ENCODE data around the gene CALN1. TPM values are rescaled to one million over a fixed set of nuclear protein-coding genes. Genes with fewer than 3 reads are reported as not detected.
"Not testable (repeated sequence)": the region's sequence is repeated elsewhere in the genome, so short reads cannot be mapped to it uniquely, and the experiment has no call there.

Gene CALN1
- polyA plus RNA-seq, 5 donors = 0.16 to 0.40 (median 0.29) TPM

DNA sequence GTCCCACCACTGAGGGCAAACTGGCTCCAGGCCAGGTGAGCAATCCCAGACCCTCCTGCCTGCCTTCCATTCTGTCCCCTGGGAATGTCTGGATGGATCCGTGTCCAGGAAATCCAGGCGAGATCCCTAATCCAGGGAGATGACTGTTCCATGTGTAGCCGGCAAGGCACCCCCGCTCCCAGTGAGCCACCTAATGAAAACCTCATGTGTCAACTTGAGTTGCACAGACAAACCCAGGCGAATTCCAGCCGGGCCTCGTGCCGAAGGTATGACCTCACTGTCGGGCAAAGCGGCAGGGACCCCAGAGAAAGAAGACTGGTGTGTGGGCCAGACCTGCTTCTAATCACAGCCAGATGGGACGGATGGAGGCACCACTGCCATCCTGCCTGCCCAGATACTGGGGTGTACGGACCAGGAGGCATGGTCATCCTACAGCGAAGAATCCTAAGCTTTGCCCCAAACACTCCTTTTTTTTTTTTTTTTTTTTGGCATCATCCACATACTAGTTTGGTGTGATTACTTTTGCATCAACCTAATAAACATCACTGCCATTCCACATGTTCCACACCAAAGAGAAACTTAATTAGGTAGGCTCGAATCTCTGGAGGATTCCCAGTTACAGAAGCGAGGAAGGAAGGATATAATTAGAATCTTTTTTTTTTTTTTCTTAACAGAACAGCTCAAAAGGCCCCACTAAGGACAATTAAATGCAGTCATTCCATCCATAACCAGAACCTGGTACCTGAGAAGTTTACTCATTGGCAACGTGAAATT, 313.1 kb downstream of the CALN1 start:
- no peak for DNase-seq

DNA sequence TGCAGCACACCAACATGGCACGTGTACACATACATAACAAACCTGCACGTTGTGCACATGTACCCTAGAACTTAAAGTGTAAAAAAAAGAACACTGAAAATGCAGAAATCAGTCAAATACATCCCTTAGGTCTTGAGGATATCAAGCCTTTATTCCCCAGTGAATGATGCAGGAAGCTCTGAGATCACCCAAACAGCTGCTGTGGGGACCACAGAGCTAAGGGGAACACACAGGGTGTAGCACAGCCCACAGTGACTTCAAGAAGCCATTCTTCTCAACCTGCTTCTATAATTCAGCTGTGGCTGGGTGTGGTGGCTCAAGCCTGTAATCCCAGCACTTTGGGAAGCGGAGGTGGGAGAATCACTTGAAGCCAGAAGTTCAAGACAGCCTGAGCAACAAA, 314.9 kb downstream of the CALN1 start:
- no peak for DNase-seq

DNA sequence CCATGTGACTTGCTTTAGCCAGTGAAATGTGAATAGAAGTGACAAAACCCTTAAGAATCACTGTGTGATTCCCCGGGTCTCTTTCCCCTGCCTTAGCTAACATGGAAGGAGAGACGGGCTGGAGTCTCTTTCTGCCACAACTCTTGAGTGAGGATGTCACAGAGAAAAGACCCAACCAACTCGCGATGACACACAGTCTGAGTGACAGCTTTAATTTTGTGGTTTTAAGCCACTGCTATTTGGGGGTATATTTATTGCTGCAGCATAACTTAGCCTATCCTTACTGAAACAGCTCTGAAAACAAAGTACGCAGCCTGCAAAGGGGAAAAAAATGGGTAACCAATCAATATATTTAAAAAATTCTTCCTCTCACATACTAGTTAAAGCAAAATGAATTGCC, 319.4 kb downstream of the CALN1 start:
- DNase-seq = no peak

DNA sequence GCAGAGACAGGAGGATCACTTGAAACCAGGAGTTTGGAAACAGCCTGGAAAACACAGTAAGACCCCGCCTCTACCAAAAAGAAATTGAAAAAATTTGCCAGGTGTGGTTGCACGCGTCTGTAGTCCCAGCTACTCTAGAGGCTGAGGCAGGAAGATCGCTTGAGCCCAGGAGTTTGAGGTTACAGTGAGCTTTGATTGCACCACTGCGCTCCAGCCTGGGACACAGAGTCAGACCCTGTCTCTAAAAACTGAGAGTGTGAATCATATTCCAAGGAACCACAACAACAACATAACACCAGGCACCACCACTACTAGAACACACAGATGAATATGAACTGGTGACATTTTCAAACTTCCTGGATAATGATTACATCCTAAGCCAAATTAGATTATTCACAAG, 324.2 kb downstream of the CALN1 start:
- DNase-seq = no peak

DNA sequence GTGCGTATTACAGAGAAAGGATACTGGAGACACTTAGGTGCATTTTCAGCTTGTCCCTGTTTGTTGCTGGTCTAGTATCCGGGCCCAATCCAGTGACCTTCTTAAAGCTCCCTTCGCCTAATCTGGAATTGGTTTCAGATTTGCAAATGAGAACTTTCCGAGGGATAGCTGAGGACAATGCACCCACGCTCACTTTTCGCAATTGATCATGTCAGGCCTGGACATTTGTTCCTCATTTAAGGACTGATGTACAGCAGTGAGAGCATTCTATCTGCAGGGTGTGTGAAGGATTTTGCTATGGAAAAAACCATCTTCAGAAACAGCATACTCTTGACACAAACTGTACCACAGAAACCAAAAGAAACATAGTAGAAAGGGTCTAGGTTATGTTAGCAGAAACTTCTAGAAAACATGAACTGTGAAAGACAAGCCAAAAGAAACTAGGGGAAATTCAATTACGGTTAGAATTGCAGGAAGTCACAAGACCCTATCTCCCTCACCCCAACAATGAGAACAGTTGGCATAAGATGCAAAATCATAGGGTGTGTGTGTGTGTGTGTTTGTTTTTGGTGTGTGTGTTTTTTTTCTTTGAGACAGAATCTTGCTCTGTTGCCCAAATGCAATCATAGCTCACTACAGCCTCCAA, 331.1 kb downstream of the CALN1 start:
- no peak for DNase-seq

DNA sequence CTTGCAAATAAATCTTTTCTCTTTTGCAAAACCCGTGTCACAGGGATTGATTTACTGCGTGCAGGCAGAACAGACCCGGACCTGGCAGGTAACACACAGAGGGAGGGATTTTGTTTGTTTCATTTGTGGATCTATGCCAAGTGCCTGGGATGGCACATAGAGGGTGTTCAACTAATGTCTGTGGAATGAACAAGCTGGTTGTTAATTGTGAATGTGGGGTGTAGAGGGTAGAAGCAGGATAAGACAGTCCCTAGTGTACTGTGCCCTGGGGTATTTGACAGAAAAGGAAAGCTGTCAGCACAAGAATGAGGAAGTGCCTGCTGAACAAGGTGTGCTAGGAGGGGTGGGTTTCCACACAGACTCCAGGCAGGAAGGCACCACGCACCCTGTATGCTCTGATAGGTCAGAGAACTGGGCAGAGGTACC, 331.8 kb downstream of the CALN1 start:
- DNase-seq = no peak

DNA sequence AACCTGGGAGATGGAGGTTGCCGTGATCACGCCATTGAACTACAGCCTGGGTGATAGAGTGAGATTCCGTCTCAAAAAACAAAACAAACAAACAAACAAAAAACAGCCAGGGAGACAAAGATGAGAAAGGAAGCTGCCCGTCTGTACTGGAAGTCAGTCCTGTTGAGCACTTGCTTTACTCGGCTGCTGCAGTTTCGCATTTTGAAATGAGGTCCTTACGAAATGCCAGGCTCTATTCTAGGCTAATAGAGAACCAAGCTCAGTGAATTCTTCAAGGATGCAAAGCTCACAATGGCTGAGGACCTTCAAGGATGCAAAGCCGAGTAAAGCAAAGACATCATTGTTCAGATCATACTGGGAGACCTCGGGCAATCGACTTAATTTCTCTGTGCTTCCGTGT, 333.3 kb downstream of the CALN1 start:
- DNase-seq = no peak

DNA sequence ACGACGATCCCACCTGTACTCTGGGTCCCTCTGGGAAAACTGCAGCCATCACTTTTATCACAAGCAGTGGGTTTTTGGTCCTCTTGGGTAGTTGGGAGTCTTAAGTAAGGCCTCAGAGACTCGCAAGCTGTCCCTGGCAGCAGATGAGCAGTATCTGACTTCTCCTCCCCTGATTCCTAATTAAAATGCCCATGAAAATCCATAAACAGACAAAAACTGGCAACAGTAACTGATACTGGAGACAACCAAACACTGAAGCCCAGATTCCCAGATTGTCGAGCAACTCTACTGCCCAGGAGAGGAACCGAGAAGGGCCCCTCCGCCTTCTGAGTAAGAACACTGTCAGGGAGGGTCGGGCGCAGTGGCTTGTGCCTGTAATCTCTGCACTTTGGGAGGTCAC, 333.8 kb downstream of the CALN1 start:
- DNase-seq = no peak

DNA sequence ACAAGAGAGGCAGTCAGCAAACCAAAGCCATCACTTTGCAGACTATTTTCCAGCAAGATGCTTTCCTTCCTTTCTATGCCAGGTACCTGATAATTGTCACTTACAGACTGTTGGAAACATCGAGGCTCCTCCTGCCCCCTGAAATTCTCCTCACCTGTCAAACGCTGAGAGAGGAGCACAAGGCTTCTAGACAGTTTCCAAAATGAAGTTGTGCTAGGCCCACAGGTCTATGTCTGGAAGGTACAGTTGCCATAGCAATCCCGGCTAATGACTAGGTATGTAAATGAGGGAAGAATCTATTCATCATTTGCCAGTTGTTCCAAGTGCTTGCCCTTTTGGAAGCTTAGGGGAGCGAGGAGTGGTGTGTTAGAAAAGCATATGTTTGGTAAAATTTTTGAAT, 334.4 kb downstream of the CALN1 start:
- no peak for DNase-seq

DNA sequence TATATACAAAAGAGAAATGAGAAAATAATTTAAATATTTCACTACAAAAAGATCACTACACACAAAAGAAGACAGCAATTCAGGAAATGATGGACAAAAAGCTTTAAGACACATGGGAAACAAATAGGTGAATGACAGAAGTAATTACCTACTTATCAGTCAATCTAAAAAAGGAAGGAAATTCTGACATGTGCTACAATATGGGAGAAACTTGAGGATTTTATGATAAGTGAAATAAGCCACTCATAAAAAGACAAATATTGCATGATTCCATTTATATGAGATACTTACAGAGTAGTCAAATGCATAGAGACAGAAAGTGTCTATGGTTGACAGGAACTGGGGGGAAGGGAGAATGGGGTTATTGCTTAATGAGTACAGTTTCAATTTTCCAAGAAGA, 339.2 kb downstream of the CALN1 start:
- no peak for DNase-seq

DNA sequence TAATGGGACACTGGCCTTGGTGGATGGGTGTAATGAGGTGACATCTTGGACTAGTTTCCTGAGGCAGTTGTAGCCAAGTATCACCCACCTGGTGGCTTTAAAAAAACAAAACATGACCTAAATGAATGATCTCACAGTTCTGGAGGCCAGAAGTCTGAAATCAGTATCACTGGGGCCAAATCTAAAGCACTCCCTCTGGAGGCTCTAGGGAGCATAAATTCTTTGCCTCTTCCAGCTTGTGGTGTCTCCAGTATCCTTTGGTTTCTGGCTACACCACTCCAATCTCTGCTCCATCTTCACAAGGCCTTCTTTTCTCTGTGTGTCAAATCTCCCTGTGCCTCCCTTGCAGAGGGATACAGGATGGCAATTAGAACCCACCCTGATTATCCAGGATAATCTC, 342.9 kb downstream of the CALN1 start:
- DNase-seq = no peak

DNA sequence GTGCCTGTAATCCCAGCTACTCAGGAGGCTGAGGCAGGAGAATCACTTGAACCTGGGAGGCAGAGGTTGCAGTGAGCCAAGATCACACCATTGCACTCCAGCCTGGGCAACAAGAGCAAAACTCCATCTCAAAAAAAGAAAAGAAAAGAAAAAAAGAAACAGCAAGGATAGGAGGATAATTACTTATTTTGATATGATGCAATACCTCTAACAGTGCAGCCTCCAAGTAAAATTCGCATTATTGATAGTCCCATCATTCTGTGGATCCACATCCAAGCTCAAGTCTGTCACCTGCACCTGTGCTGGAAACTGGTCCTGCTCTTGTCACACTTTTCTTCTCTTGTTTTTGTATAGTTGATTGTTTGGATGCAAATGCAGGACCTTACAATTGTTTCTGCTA, 346.4 kb downstream of the CALN1 start:
- not testable (repeated sequence) for DNase-seq

DNA sequence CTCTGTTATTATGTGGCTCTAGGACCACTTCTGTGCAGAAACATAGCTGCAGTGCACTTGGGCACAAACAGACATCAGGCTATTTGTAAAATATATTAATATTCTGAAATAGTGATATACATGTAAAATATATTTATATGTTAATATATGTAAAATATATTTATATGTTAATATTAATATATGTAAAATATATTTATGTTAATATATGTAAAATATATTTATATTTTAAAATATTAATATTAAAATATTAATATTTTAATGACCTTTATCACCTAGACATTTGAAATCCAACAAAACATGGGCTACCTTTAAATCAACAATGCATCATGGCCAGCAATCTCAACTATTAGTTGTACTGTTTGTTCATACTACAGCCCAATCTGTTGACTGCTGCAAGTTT, 347.2 kb downstream of the CALN1 start:
- DNase-seq = no peak

DNA sequence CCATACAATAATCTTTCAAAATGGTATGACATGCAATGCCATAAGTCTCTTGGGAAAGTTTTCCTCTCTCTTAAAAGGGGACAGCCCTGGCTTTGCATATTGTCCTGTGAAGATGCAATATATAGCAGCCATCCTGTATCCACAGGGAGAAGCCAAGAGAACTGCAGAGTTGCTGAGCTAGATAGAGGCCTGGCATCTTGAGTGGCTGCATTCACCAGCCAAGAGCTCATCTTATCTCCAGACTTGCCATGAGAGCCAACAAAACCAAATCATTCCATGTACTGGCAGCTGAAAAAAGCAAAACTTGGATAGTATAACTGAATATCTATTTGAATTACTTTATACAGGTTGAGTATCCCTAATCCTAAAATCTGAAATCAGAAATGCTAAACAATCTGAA, 348.8 kb downstream of the CALN1 start:
- DNase-seq = no peak

DNA sequence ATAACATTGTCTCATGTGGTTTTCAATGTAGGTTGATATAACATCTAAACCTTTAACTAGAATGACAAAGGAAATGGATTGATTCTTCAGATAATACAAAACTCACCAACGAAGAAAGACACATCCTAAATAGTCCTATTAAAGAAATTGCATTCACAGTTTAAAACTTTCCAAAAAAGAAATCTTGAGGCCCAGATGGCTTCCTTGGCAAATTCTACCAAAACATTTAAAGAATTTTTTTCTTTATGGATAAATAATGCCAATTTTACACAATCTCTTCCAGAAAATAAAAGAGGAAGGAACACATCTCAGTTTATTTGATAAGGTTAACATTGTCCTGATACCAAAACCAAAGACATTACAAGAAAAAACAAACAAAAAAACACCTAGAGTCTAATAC, 349.5 kb downstream of the CALN1 start:
- DNase-seq = no peak

DNA sequence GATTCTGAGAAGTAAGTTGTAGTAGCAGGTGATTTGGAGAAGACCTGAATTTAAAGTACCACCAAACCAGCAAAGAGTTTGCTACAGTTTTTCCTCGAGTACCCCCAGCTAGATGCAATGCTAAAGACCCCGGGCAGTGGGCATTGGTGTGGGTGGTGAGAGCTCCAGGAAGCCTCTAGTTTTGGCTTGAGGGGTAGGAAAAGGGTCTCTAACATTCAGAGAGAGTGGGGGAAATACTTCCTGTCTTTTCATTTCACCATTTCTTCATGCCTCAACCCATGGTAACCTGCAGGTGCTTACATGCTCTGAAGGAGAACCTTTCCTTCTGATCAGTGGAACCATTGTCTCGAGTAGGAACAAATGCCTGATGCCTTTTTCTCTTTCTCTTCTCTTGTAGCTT, 352.2 kb downstream of the CALN1 start:
- DNase-seq = no peak

DNA sequence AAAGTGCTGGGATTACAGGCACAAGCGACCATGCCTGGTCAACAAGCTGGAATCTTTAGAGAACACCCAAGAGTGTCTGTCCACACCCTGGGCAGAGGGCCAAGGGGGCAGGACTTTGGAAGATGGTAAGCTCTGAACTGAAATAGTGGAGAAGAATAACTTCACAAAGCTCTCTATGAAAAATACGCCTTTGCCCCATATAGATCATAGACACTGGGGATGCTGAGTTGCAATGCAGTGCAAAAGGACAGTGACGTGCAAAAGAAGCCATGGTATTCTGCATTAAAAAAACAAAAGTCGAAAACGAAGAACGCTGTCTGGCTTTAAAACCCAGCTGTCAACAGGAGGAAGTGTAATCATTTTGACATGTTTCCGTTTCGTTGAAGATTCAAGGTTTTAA, 353.6 kb downstream of the CALN1 start:
- peak; percentile 33 to 47 for DNase-seq

DNA sequence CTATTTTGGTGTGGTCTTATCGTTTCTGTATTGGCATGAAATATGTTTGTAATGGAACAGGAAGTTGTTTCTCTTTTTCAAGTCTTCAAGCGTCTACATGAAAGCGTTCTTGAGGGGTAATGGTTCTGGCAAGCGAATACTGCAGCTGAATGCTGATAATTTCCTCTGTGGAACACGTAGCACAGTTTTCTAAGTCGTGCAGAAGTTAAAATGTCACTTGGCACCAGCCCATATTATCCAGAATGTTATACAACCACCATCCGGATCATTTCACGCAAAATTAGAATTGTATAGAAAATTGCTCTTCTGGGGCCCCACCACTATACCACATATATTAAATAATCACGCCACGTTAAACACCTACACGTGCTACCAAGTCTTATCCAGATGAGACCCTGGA, 354.3 kb downstream of the CALN1 start:
- DNase-seq = peak; percentile 51 to 56

DNA sequence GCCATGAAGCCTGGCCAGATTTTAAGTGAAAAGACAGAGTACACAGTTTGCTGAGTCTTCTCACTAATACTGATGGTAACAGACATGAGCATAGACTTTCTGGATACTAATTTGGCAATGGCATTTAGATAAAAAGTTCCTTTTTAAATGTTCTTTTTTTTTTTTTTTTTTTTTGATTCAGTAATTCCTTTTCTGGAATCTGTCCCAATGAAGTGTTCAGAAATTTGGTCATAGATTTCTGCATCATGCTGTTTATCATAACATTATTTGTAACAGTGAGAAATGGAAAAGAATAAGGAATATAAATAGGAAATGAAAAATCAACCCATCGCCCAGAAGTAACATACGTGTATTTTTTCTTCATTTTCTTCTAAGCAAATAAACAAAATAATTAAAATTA, 354.9 kb downstream of the CALN1 start:
- DNase-seq = peak; percentile 17 to 26

DNA sequence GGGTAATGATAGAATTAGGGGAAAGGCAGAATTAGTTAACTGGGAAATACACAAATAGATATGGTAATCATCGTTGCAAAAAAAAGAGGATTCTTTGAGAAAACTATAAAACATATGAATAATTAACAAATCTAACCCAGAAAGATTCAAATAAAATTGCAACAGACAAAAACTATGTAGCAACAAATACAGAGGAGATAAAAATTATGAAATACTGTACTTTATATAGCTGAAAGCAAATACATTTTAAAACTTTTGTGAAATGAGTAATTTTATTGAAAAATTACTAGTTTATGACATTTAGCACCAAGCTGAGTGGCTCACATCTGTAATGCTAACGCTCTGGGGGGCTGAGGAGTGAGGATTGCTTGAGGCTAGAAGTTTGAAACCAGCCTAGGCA, 356.7 kb downstream of the CALN1 start:
- DNase-seq = no peak

DNA sequence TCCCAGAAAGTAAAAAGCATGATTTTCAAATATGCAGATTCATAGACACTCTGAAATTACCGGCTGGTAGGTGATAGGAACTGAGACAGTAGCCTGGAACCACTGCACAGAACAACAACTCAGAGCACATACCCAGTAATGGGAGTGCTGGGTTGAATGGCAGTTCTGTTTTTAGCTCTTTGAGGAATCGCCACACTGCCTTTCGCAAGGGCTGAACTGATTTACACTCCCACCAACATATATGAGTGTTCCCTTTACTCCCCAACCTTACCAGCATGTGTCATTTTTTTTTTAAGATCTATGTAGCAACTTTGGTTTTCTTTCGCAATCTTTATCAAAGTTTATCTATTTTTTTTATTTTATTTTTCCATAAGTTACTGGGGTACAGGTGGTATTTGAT, 358.8 kb downstream of the CALN1 start:
- no peak for DNase-seq

DNA sequence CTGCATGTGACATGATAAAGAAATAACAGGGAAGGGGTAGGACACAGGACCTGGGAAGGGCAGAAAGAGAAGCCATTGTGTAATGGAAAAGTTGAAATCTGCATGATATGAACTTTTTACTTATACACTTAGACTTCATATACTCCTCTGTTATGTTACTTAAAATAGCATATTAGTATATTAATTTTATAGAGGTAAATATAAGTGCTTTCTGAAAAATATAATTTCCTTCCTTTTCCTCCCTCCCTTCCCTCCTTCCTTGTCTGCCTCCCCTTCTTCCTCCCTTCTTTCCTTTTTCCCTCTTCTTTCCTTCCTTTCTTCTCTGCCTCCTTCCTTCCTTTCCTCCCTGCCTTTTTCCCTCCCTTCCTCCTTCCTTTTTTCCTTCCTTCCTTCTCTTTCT, 363.7 kb downstream of the CALN1 start:
- DNase-seq = no peak

DNA sequence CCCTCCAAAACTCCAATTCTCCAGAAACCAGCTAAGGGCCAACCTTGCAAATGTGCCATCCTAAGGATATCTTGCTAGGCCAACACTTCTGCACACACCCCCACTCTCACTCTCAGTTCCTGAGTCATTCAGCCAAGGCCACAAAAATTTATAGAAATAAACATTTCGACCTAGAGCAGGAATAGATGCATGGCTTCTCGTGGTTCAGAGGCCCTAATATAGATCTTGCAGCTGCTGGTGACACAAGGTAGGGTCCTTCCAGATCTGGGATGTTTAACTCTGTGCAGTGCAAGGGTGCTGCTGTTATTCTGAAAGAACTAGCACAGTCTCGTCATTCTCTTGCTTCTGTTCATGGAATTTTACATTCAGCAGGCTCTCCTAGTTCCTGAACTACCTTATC, 369.3 kb downstream of the CALN1 start:
- DNase-seq = no peak

DNA sequence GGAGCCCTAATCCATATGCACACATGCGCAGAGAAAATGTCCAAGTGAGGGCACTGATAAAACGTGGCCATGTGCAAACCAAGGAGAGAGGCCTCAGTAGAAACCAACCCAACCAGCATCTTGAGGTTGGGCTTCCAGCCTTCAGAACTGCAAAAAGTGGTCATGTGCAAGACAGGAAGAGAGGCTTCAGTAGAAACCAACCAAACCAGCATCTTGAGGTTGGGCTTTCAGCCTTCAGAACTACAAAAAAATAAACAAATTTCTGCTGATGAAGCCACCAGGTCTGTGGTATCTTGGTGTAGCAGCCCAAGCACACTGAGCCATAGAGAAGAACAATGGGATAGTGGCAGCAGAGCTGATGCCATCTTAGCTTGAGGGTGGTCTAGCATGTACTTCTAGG, 371.5 kb downstream of the CALN1 start:
- DNase-seq = no peak
